Astrocyte (in vitro differentiated cells and primary cell): ENCODE results near the gene IRF3.

Experiments used
- EZH2 ChIP-seq: IDR thresholded peaks from 2 replicates; pipeline ENCODE4 v1.6.1; 2012; ENCODE audit warnings: mild to moderate bottlenecking, low read length, inconsistent platforms; ENCODE audit not compliant: insufficient read depth
- TF ChIP-seq, protein P1 (sequence below): IDR thresholded peaks from 2 replicates; pipeline ENCODE4 v1.5.1; 2011; ENCODE audit warnings: low read depth, mild to moderate bottlenecking, inconsistent platforms, low read length, moderate library complexity; ENCODE audit not compliant: insufficient read depth

- TF ChIP-seq, protein P1, sequence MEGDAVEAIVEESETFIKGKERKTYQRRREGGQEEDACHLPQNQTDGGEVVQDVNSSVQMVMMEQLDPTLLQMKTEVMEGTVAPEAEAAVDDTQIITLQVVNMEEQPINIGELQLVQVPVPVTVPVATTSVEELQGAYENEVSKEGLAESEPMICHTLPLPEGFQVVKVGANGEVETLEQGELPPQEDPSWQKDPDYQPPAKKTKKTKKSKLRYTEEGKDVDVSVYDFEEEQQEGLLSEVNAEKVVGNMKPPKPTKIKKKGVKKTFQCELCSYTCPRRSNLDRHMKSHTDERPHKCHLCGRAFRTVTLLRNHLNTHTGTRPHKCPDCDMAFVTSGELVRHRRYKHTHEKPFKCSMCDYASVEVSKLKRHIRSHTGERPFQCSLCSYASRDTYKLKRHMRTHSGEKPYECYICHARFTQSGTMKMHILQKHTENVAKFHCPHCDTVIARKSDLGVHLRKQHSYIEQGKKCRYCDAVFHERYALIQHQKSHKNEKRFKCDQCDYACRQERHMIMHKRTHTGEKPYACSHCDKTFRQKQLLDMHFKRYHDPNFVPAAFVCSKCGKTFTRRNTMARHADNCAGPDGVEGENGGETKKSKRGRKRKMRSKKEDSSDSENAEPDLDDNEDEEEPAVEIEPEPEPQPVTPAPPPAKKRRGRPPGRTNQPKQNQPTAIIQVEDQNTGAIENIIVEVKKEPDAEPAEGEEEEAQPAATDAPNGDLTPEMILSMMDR = no peak
- TF ChIP-seq EZH2 = no peak
Observed at GRCh38 chr19:49701271-49701786, 35.7 kb upstream of the IRF3 start.
